Adrenal gland (tissue), 19 donors: ENCODE data around the gene OR52K2. TPM values are rescaled to one million over a fixed set of nuclear protein-coding genes. Genes with fewer than 3 reads are reported as not detected.
"Not testable (repeated sequence)": the region's sequence is repeated elsewhere in the genome, so short reads cannot be mapped to it uniquely, and the experiment has no call there.

Source experiments
- DNase-seq, 7 donors: peaks; one replicate each; pipeline ENCODE4 v3.0.0-alpha.2; 2019 to 2020
- H3K27ac ChIP-seq, 5 donors: fragments of 200-600 bp; sonication (generic) in 4 of 5; 1 replicate in 3 of 5; 2 replicates in 2 of 5; pipeline versions ENCODE4 v1.5.1 to v1.8.0; 2016 to 2020; ENCODE audit warnings: mild to moderate bottlenecking in 1 of 5
- H3K27me3 ChIP-seq: fragments of 200-600 bp; 2 replicates; pipeline ENCODE4 v1.8.0; 2021
- H3K36me3 ChIP-seq, 2 donors: fragments of 200-600 bp; replicated peaks in 1 of 2; 1 replicate in 1 of 2; 2 replicates in 1 of 2; pipeline versions ENCODE4 v1.5.1 to v1.8.0; 2018 to 2022
- H3K4me1 ChIP-seq, 2 donors: fragments of 200-600 bp; replicated peaks in 1 of 2; 1 replicate in 1 of 2; 2 replicates in 1 of 2; pipeline versions ENCODE4 v1.5.1 to v1.8.0; 2018 to 2021
- H3K4me3 ChIP-seq, 4 donors: fragments of 200-600 bp; sonication (generic) in 3 of 4; one replicate each; pipeline ENCODE4 v1.5.1; 2016 to 2018
- H3K9me3 ChIP-seq, 3 donors: fragments of 200-600 bp; sonication (generic) in 1 of 3; replicated peaks in 1 of 3; 1 replicate in 2 of 3; 2 replicates in 1 of 3; pipeline versions ENCODE4 v1.5.1 to v1.8.0; 2016 to 2021
- CTCF ChIP-seq, 6 experiments: fragments of 450-650 bp in 4 of 6; fragments of 200-600 bp in 2 of 6; sonication (generic) in 1 of 6; IDR thresholded peaks; 1 replicate in 5 of 6; 2 replicates in 1 of 6; pipeline versions ENCODE4 v1.5.1 to v1.8.0; 2016 to 2021; ENCODE audit warnings: antibody characterized with exemption in 6 of 6, mild to moderate bottlenecking in 2 of 6, moderate library complexity in 1 of 6
- POLR2A ChIP-seq, 2 donors: fragments of 450-650 bp; IDR thresholded peaks; one replicate each; pipeline ENCODE4 v1.6.1; 2017; ENCODE audit warnings: antibody characterized with exemption in 2 of 2, mild to moderate bottlenecking in 2 of 2, moderate library complexity in 1 of 2
- WGBS, 4 donors: extraction: QIAGEN DNeasy Blood & Tissue Kit in 2 of 4; methylation state at CpG; one replicate each; pipeline versions ENCODE4 v1.1.5 to v1.1.7; 2013 to 2017; 5-methylcytosine and 5-hydroxymethylcytosine counted together
- intact Hi-C, 2 donors: fragments of 100-400 bp; cut with DNase I; formaldehyde crosslinking; loops; one replicate each; pipeline versions ENCODE4 v1.14.1 to v1.15.0; 2022 to 2023
- long read RNA-seq, 10 donors: library from polyadenylated mRNA in 3 of 10; unstranded in 2 of 10; stranded (forward) in 1 of 10; transcript quantifications; one replicate each; pipeline ENCODE4 v2.0.0 and lab custom pipeline, GENCODE V29; 2021 to 2026
- polyA plus RNA-seq, 3 donors: library from polyadenylated mRNA; stranded (reverse); fragments of 200-250 nt in 2 of 3; fragments of 350-450 nt in 1 of 3; fragmentation: Illumina TruSeq in 1 of 3; extraction: RNeasy Lipid Tissue Mini Kit (QIAGEN cat#74804) in 1 of 3; gene quantifications; one replicate each; pipeline ENCODE4 v1.2.3, GENCODE V29; 2013 to 2014
- total RNA-seq, 9 donors: library from RNA; depleted of rRNA in 4 of 9; stranded (reverse); fragments of >200 nt in 4 of 9; fragments of 120-200 nt in 1 of 9; fragmentation: NEBNext Ultra II Directional in 1 of 9; extraction: Animal tissue kit (Norgen Biotek cat#: 25700) in 1 of 9; gene quantifications; one replicate each; pipeline versions ENCODE4 v1.1.0 to v1.2.4, GENCODE V29; 2013 to 2023
- donor health status: healthy with polysubstance abuse.
- donor health status: Bipolar disorder and iron deficiency.
- donor health status: DM: yes; HTN: yes; CAD: no.
- donor health status: DM: no; HTN: no; CAD: no.
- donor health status: DM: no; HTN: no; CAD: no.
- donor health status: DM: yes; HTN: yes; CAD: no.

The OR52K2 gene
- total RNA-seq (under 1 TPM in 1 of 9 donors, not detected in 8; 0.28 TPM), polyA plus RNA-seq (not detected)
- long read RNA-seq, donor 1, result 0 reads
- long read RNA-seq, donor 2, result 0 reads
- long read RNA-seq, donor 3, result 0 reads
- long read RNA-seq, donor 4, result 0 reads
- long read RNA-seq, donor 5, result 0 reads
- long read RNA-seq, donor 6, result 0 reads
- long read RNA-seq, donor 7, result 0 reads
- long read RNA-seq, donor 8, result 0 reads
- long read RNA-seq, donor 9, result 0 reads
- long read RNA-seq, donor 10, result 0 reads

- intact Hi-C loops, result no loop called here
- H3K36me3 ChIP-seq, result no peaks in the 10 kb centered on the region
- TF ChIP-seq CTCF (IDR thresholded peaks at IDR 0.05) (no peak), POLR2A (IDR thresholded peaks at IDR 0.05) (no peak)
- DNase-seq, result no peak
- H3K4me3 ChIP-seq, result no peak within 1 kb of the TSS
- H3K4me1 ChIP-seq, result no peaks in the 10 kb centered on the region
- H3K27ac ChIP-seq, result no peak within 1 kb of the TSS
- H3K9me3 ChIP-seq, result no peaks in the 10 kb centered on the region
- no peaks in the 10 kb centered on the region for H3K27me3 ChIP-seq
Measured at GRCh38 chr11:4448995-4449394, at the start of gene OR52K2. OR52K2 (plus strand) TSS chr11:4449295; CDS start chr11:4449340, 45 bp downstream.

- WGBS, 4 donors, result 79 to 100% (median 82%) methylated on average over 4 to 6 of the region's 6 CpGs
- H3K9me3 ChIP-seq, H3K4me1 ChIP-seq, intact Hi-C loops, DNase-seq, H3K27me3 ChIP-seq, H3K27ac ChIP-seq, H3K36me3 ChIP-seq, H3K4me3 ChIP-seq: not testable (repeated sequence)
Measured at GRCh38 chr11:4406206-4406605, 42.9 kb upstream of the OR52K2 start.

- H3K36me3 ChIP-seq, result no peaks in the 10 kb centered on the region
- no peaks in the 10 kb centered on the region for H3K9me3 ChIP-seq
- TF ChIP-seq CTCF (IDR thresholded peaks at IDR 0.05) (no peak), POLR2A (IDR thresholded peaks at IDR 0.05) (no peak)
- intact Hi-C loops, result no loop called here
- no peak for DNase-seq
- no peak overlapping the region for H3K27ac ChIP-seq
- H3K27me3 ChIP-seq, result no peaks in the 10 kb centered on the region
- H3K4me3 ChIP-seq, result no peak overlapping the region
- WGBS, 4 donors, result 40 to 60% (median 47%) methylated on average over 1 of the region's 1 CpG
- H3K4me1 ChIP-seq, result no peaks in the 10 kb centered on the region
Measured at GRCh38 chr11:4416306-4416705, 32.8 kb upstream of the OR52K2 start.

- 55 to 73% (median 71%) methylated on average over 1 of the region's 1 CpG; no CpG with 5 or more reads in 1 of the 4 donors for WGBS, 4 donors
- no peaks in the 10 kb centered on the region for H3K4me1 ChIP-seq
- no peaks in the 10 kb centered on the region for H3K9me3 ChIP-seq
- intact Hi-C loops, result no loop called here
- H3K27ac ChIP-seq, result no peak overlapping the region
- no peak overlapping the region for H3K4me3 ChIP-seq
- no peaks in the 10 kb centered on the region for H3K27me3 ChIP-seq
- H3K36me3 ChIP-seq, result no peaks in the 10 kb centered on the region
- TF ChIP-seq POLR2A (IDR thresholded peaks at IDR 0.05), result no peak
- no peak for TF ChIP-seq CTCF (IDR thresholded peaks at IDR 0.05)
- no peak for DNase-seq
Measured at GRCh38 chr11:4416816-4417215, 32.3 kb upstream of the OR52K2 start.

- TF ChIP-seq CTCF (IDR thresholded peaks at IDR 0.05) (no peak), POLR2A (IDR thresholded peaks at IDR 0.05) (no peak)
- intact Hi-C loops, result no loop called here
- Histone ChIP-seq H3K27me3 (no peaks in the 10 kb centered on the region), H3K4me1 (no peaks in the 10 kb centered on the region), H3K27ac (no peak overlapping the region), H3K9me3 (no peaks in the 10 kb centered on the region), H3K4me3 (no peak overlapping the region), H3K36me3 (no peaks in the 10 kb centered on the region)
- WGBS, 4 donors, result 67 to 79% (median 73%) methylated on average over 8 of the region's 8 CpGs
- DNase-seq, result no peak
Measured at GRCh38 chr11:4418403-4418802, 30.7 kb upstream of the OR52K2 start.
